HG03175 (cell line): ENCODE results near the gene LMOD3.
A peak's percentile ranks its signal among the peaks of the same experiment; 100 is the strongest.

Experiments used
- ATAC-seq: cut with Tn5 transposase; IDR thresholded peaks from one replicate; pipeline ENCODE4 v1.9.1; 2021; ENCODE audit warnings: mild to moderate bottlenecking, moderate library complexity; ENCODE audit not compliant: unreplicated experiment

LMOD3 gene

GRCh38 chr3:69126216-69126615 is 3.8 kb upstream of the LMOD3 start:
- no peak for ATAC-seq

- ATAC-seq: no peak
Measured at GRCh38 chr3:69121950-69122349, 445 bp downstream of the LMOD3 start.

- no peak for ATAC-seq
Measured at GRCh38 chr3:69121513-69121912, 882 bp downstream of the LMOD3 start.

- ATAC-seq: peak; percentile 92
Measured at GRCh38 chr3:69120879-69121464, 1.4 kb downstream of the LMOD3 start.

GRCh38 chr3:69119681-69120080 is 2.7 kb downstream of the LMOD3 start:
- no peak for ATAC-seq

- ATAC-seq: no peak
Measured at GRCh38 chr3:69119138-69119537, 3.3 kb downstream of the LMOD3 start.

- ATAC-seq: no peak
Measured at GRCh38 chr3:69118555-69118954, 3.8 kb downstream of the LMOD3 start.

- no peak for ATAC-seq
Measured at GRCh38 chr3:69116897-69117296, 5.5 kb downstream of the LMOD3 start.

- ATAC-seq: no peak
Measured at GRCh38 chr3:69116162-69116561, 6.2 kb downstream of the LMOD3 start.

GRCh38 chr3:69115731-69116130 is 6.7 kb downstream of the LMOD3 start:
- no peak for ATAC-seq

GRCh38 chr3:69113536-69113935 is 8.9 kb downstream of the LMOD3 start:
- no peak for ATAC-seq

GRCh38 chr3:69110941-69111546 is 11.4 kb downstream of the LMOD3 start:
- ATAC-seq: no peak

GRCh38 chr3:69108811-69109210 is 13.6 kb downstream of the LMOD3 start:
- ATAC-seq: no peak

- no peak for ATAC-seq
Measured at GRCh38 chr3:69107841-69108240, 14.6 kb downstream of the LMOD3 start.

GRCh38 chr3:69105320-69105719 is 17.1 kb downstream of the LMOD3 start:
- no peak for ATAC-seq

GRCh38 chr3:69104586-69104985 is 17.8 kb downstream of the LMOD3 start:
- no peak for ATAC-seq

GRCh38 chr3:69103123-69103522 is 19.3 kb downstream of the LMOD3 start:
- no peak for ATAC-seq

- no peak for ATAC-seq
Measured at GRCh38 chr3:69102384-69102783, 20.0 kb downstream of the LMOD3 start.

- no peak for ATAC-seq
Measured at GRCh38 chr3:69099576-69099975, 22.8 kb downstream of the LMOD3 start.

- ATAC-seq: no peak
Measured at GRCh38 chr3:69097407-69098086, 24.8 kb downstream of the LMOD3 start.

- no peak for ATAC-seq
Measured at GRCh38 chr3:69096299-69096698, 26.1 kb downstream of the LMOD3 start.

GRCh38 chr3:69095636-69096035 is 26.8 kb downstream of the LMOD3 start:
- ATAC-seq: no peak
